Measurements from ENCODE around the gene EBF3. TPM values are rescaled to one million over a fixed set of nuclear protein-coding genes. Genes with fewer than 3 reads are reported as not detected.

The EBF3 gene
- total and polyA plus RNA-seq, 4 experiments from 2014 or later: not detected

- ChIA-PET CTCF (ENCODE audit: partially characterized antibody) (no interaction called here), POLR2A (ENCODE audit: partially characterized antibody) (no interaction called here)
- H3K36me3 Mint-ChIP-seq: no peaks in the 10 kb centered on the region
- Histone ChIP-seq H3K27me3 (ENCODE audit: insufficient read depth, low read length) (peaks cover 19% of the 10 kb centered on the region), H3K4me1 (ENCODE audit: insufficient read depth, low read length) (no peaks in the 10 kb centered on the region), H3K4me3 (ENCODE audit: low read length in 2 of 2) (no peak overlapping the region), H3K9me3 (ENCODE audit: control insufficient read depth in 1 of 2, low read length in 2 of 2) (no peaks in the 10 kb centered on the region), H3K27ac (ENCODE audit: low read depth, low read length) (no peak overlapping the region), H3K36me3 (ENCODE audit: insufficient read depth, low read length) (no peaks in the 10 kb centered on the region)
- intact Hi-C loops (cut with micrococcal nuclease): no loop called here
- H3K27me3 Mint-ChIP-seq: peaks cover 33 to 50% of the 10 kb centered on the region in 2 donors
- peaks cover 0 to 15% (median 4%) of the 10 kb centered on the region in 8 donors for H3K9me3 Mint-ChIP-seq
- H3K27ac Mint-ChIP-seq: no peak overlapping the region
- no peak overlapping the region for H3K4me3 Mint-ChIP-seq
- no peak for DNase-seq
- H3K4me1 Mint-ChIP-seq: peaks cover 4 to 5% (median 4%) of the 10 kb centered on the region in 4 donors
These were observed 10.7 kb downstream of the EBF3 start for GRCh38 chr10:129953119-129954051.

GRCh38 chr10:129952378-129953118 lies 11.5 kb downstream of the EBF3 start:
- no peak for DNase-seq
- Mint-ChIP-seq H3K4me3 (no peak overlapping the region), H3K4me1 (no peaks in the 10 kb centered on the region), H3K36me3 (no peaks in the 10 kb centered on the region), H3K27me3 (peaks cover 29 to 46% of the 10 kb centered on the region in 2 donors), H3K27ac (no peak overlapping the region), H3K9me3 (peaks cover 0 to 11% (median 2%) of the 10 kb centered on the region in 8 donors)
- no peaks in the 10 kb centered on the region for H3K9me3 ChIP-seq (ENCODE audit: control insufficient read depth in 1 of 2, low read length in 2 of 2)
- intact Hi-C loops (cut with micrococcal nuclease): no loop called here
- ChIA-PET POLR2A (ENCODE audit: partially characterized antibody) (no interaction called here), CTCF (ENCODE audit: partially characterized antibody) (no interaction called here)
- H3K4me1 ChIP-seq (ENCODE audit: insufficient read depth, low read length): no peaks in the 10 kb centered on the region
- no peak overlapping the region for H3K4me3 ChIP-seq (ENCODE audit: low read length in 2 of 2)
- no peak overlapping the region for H3K27ac ChIP-seq (ENCODE audit: low read depth, low read length)
- no peaks in the 10 kb centered on the region for H3K36me3 ChIP-seq (ENCODE audit: insufficient read depth, low read length)
- peaks cover 12% of the 10 kb centered on the region for H3K27me3 ChIP-seq (ENCODE audit: insufficient read depth, low read length)

- H3K4me3 Mint-ChIP-seq: no peak overlapping the region
- intact Hi-C loops (cut with micrococcal nuclease): no loop called here
- CTCF ChIA-PET (ENCODE audit: partially characterized antibody): no interaction called here
- POLR2A ChIA-PET (ENCODE audit: partially characterized antibody): no interaction called here
- H3K27ac Mint-ChIP-seq: no peak overlapping the region
- H3K27ac ChIP-seq (ENCODE audit: low read depth, low read length): no peak overlapping the region
- no peaks in the 10 kb centered on the region for H3K9me3 ChIP-seq (ENCODE audit: control insufficient read depth in 1 of 2, low read length in 2 of 2)
- H3K27me3 Mint-ChIP-seq: peaks cover 24 to 40% of the 10 kb centered on the region in 2 donors
- H3K36me3 Mint-ChIP-seq: no peaks in the 10 kb centered on the region
- H3K27me3 ChIP-seq (ENCODE audit: insufficient read depth, low read length): peaks cover 5% of the 10 kb centered on the region
- H3K36me3 ChIP-seq (ENCODE audit: insufficient read depth, low read length): no peaks in the 10 kb centered on the region
- no peak for DNase-seq
- H3K4me1 ChIP-seq (ENCODE audit: insufficient read depth, low read length): no peaks in the 10 kb centered on the region
- H3K9me3 Mint-ChIP-seq: peaks cover 0 to 8% (median under 1%) of the 10 kb centered on the region in 8 donors
- H3K4me3 ChIP-seq (ENCODE audit: low read length in 2 of 2): no peak overlapping the region
- no peaks in the 10 kb centered on the region for H3K4me1 Mint-ChIP-seq
These were observed 12.2 kb downstream of the EBF3 start for GRCh38 chr10:129951970-129952265.

GRCh38 chr10:129951101-129951969 lies 12.7 kb downstream of the EBF3 start:
- no peak overlapping the region for H3K4me3 ChIP-seq (ENCODE audit: low read length in 2 of 2)
- CTCF ChIA-PET (ENCODE audit: partially characterized antibody): no interaction called here

GRCh38 chr10:129950676-129951075 lies 13.4 kb downstream of the EBF3 start:
- no peak overlapping the region for H3K4me3 Mint-ChIP-seq
- DNase-seq: no peak
- Histone ChIP-seq H3K27ac (ENCODE audit: low read depth, low read length) (no peak overlapping the region), H3K9me3 (ENCODE audit: control insufficient read depth in 1 of 2, low read length in 2 of 2) (no peaks in the 10 kb centered on the region), H3K4me3 (ENCODE audit: low read length in 2 of 2) (no peak overlapping the region), H3K27me3 (ENCODE audit: insufficient read depth, low read length) (peaks cover 4% of the 10 kb centered on the region), H3K4me1 (ENCODE audit: insufficient read depth, low read length) (no peaks in the 10 kb centered on the region), H3K36me3 (ENCODE audit: insufficient read depth, low read length) (no peaks in the 10 kb centered on the region)
- H3K36me3 Mint-ChIP-seq: no peaks in the 10 kb centered on the region
- POLR2A ChIA-PET (ENCODE audit: partially characterized antibody): no interaction called here
- intact Hi-C loops (cut with micrococcal nuclease): no loop called here
- no peaks in the 10 kb centered on the region for H3K9me3 Mint-ChIP-seq
- no peaks in the 10 kb centered on the region for H3K4me1 Mint-ChIP-seq
- peaks cover 20 to 30% of the 10 kb centered on the region in 2 donors for H3K27me3 Mint-ChIP-seq
- CTCF ChIA-PET (ENCODE audit: partially characterized antibody): no interaction called here
- no peak overlapping the region for H3K27ac Mint-ChIP-seq

More at GRCh38 chr10:129951101-129951969, 12.7 kb downstream of the EBF3 start:
- H3K4me3 Mint-ChIP-seq: no peak overlapping the region
- Histone ChIP-seq H3K4me1 (ENCODE audit: insufficient read depth, low read length) (no peaks in the 10 kb centered on the region), H3K27ac (ENCODE audit: low read depth, low read length) (no peak overlapping the region), H3K9me3 (ENCODE audit: control insufficient read depth in 1 of 2, low read length in 2 of 2) (no peaks in the 10 kb centered on the region), H3K36me3 (ENCODE audit: insufficient read depth, low read length) (no peaks in the 10 kb centered on the region), H3K27me3 (ENCODE audit: insufficient read depth, low read length) (peaks cover 4% of the 10 kb centered on the region)
- intact Hi-C loops (cut with micrococcal nuclease): no loop called here
- no peaks in the 10 kb centered on the region for H3K36me3 Mint-ChIP-seq
- H3K4me1 Mint-ChIP-seq: no peaks in the 10 kb centered on the region
- H3K27ac Mint-ChIP-seq: no peak overlapping the region
- H3K9me3 Mint-ChIP-seq: peaks cover 0 to 4% (median 0%) of the 10 kb centered on the region in 8 donors
- H3K27me3 Mint-ChIP-seq: peaks cover 21 to 34% of the 10 kb centered on the region in 2 donors
- DNase-seq: no peak
- POLR2A ChIA-PET (ENCODE audit: partially characterized antibody): no interaction called here

- intact Hi-C loops (cut with micrococcal nuclease): no loop called here
- Mint-ChIP-seq H3K27me3 (peaks cover 21 to 27% of the 10 kb centered on the region in 2 donors), H3K36me3 (no peaks in the 10 kb centered on the region), H3K4me3 (no peak overlapping the region), H3K9me3 (no peaks in the 10 kb centered on the region), H3K4me1 (no peaks in the 10 kb centered on the region), H3K27ac (no peak overlapping the region)
- H3K27me3 ChIP-seq (ENCODE audit: insufficient read depth, low read length): no peaks in the 10 kb centered on the region
- ChIA-PET POLR2A (ENCODE audit: partially characterized antibody) (no interaction called here), CTCF (ENCODE audit: partially characterized antibody) (no interaction called here)
- no peak overlapping the region for H3K27ac ChIP-seq (ENCODE audit: low read depth, low read length)
- DNase-seq: no peak
- no peaks in the 10 kb centered on the region for H3K36me3 ChIP-seq (ENCODE audit: insufficient read depth, low read length)
- H3K9me3 ChIP-seq (ENCODE audit: control insufficient read depth in 1 of 2, low read length in 2 of 2): no peaks in the 10 kb centered on the region
- H3K4me3 ChIP-seq (ENCODE audit: low read length in 2 of 2): no peak overlapping the region
- H3K4me1 ChIP-seq (ENCODE audit: insufficient read depth, low read length): no peaks in the 10 kb centered on the region
These were observed 14.2 kb downstream of the EBF3 start for GRCh38 chr10:129949891-129950291.

GRCh38 chr10:129949411-129949810 lies 14.7 kb downstream of the EBF3 start:
- Mint-ChIP-seq H3K4me1 (no peaks in the 10 kb centered on the region), H3K4me3 (no peak overlapping the region), H3K9me3 (no peaks in the 10 kb centered on the region), H3K36me3 (no peaks in the 10 kb centered on the region), H3K27me3 (peaks cover 16 to 24% of the 10 kb centered on the region in 2 donors), H3K27ac (no peak overlapping the region)
- no peaks in the 10 kb centered on the region for H3K9me3 ChIP-seq (ENCODE audit: control insufficient read depth in 1 of 2, low read length in 2 of 2)
- no peaks in the 10 kb centered on the region for H3K36me3 ChIP-seq (ENCODE audit: insufficient read depth, low read length)
- CTCF ChIA-PET (ENCODE audit: partially characterized antibody): no interaction called here
- DNase-seq: no peak
- intact Hi-C loops (cut with micrococcal nuclease): no loop called here
- POLR2A ChIA-PET (ENCODE audit: partially characterized antibody): no interaction called here
- no peaks in the 10 kb centered on the region for H3K27me3 ChIP-seq (ENCODE audit: insufficient read depth, low read length)
- no peaks in the 10 kb centered on the region for H3K4me1 ChIP-seq (ENCODE audit: insufficient read depth, low read length)
- H3K4me3 ChIP-seq (ENCODE audit: low read length in 2 of 2): no peak overlapping the region
- H3K27ac ChIP-seq (ENCODE audit: low read depth, low read length): no peak overlapping the region
